Osteocyte (in vitro differentiated cells): ENCODE measurements around the gene ZC3H11A. TPM values are rescaled to one million over a fixed set of nuclear protein-coding genes. Genes with fewer than 3 reads are reported as not detected.

ENCODE experiments used
- DNase-seq: peaks from one replicate; pipeline ENCODE4 v3.0.0; 2021; ENCODE audit warnings: mixed read lengths; ENCODE audit not compliant: unreplicated experiment; ENCODE audit errors: extremely low spot score
- H3K27ac Mint-ChIP-seq: one replicate; pipeline ENCODE4 v1.8.0; 2021; ENCODE audit warnings: mild to moderate bottlenecking, mixed read lengths; ENCODE audit not compliant: unreplicated experiment
- H3K27me3 Mint-ChIP-seq: one replicate; pipeline ENCODE4 v1.8.0; 2021; ENCODE audit warnings: mixed read lengths; ENCODE audit not compliant: unreplicated experiment
- H3K36me3 Mint-ChIP-seq: one replicate; pipeline ENCODE4 v1.8.0; 2021; ENCODE audit warnings: mixed read lengths; ENCODE audit not compliant: unreplicated experiment
- H3K4me1 Mint-ChIP-seq: one replicate; pipeline ENCODE4 v1.8.0; 2021; ENCODE audit warnings: mixed read lengths; ENCODE audit not compliant: unreplicated experiment
- H3K4me3 Mint-ChIP-seq: one replicate; pipeline ENCODE4 v1.8.0; 2021; ENCODE audit warnings: mild to moderate bottlenecking, moderate library complexity, mixed read lengths; ENCODE audit not compliant: unreplicated experiment
- H3K9me3 Mint-ChIP-seq: one replicate; pipeline ENCODE4 v1.8.0; 2021; ENCODE audit warnings: mixed read lengths; ENCODE audit not compliant: unreplicated experiment
- CTCF ChIP-seq: fragments of 200-600 bp; sonication (generic); IDR thresholded peaks from 2 replicates; pipeline ENCODE4 v1.5.0; 2021; ENCODE audit warnings: antibody characterized with exemption, mild to moderate bottlenecking, moderate library complexity
- total RNA-seq: library from RNA; stranded (reverse); gene quantifications from 2 replicates; pipeline ENCODE4 v1.2.1, GENCODE V29; 2021

ZC3H11A gene
- total RNA-seq, 1 donor from 2014 or later, result 94.8 TPM

- H3K4me3 Mint-ChIP-seq, result no peak overlapping the region
- peaks cover 43% of the 10 kb centered on the region for H3K36me3 Mint-ChIP-seq
- no peaks in the 10 kb centered on the region for H3K9me3 Mint-ChIP-seq
- DNase-seq, result peak; percentile 17
- TF ChIP-seq CTCF, result no peak
- no peaks in the 10 kb centered on the region for H3K27me3 Mint-ChIP-seq
- no peak overlapping the region for H3K27ac Mint-ChIP-seq
- H3K4me1 Mint-ChIP-seq, result peaks cover 40% of the 10 kb centered on the region
Observed at GRCh38 chr1:203805689-203806088, 10.3 kb downstream of the ZC3H11A start.

- Mint-ChIP-seq H3K4me1 (peaks cover 32% of the 10 kb centered on the region), H3K27me3 (no peaks in the 10 kb centered on the region), H3K36me3 (peaks cover 47% of the 10 kb centered on the region), H3K27ac (peak overlapping the region; percentile 67), H3K9me3 (no peaks in the 10 kb centered on the region), H3K4me3 (no peak overlapping the region)
- no peak for DNase-seq
- no peak for TF ChIP-seq CTCF
Observed at GRCh38 chr1:203807196-203807595, 11.8 kb downstream of the ZC3H11A start.

GRCh38 chr1:203813581-203814341, 18.3 kb downstream of the ZC3H11A start:
- Mint-ChIP-seq H3K4me1 (peaks cover 4% of the 10 kb centered on the region), H3K27me3 (no peaks in the 10 kb centered on the region), H3K27ac (peak overlapping the region; percentile 37), H3K36me3 (peaks cover 44% of the 10 kb centered on the region), H3K4me3 (no peak overlapping the region), H3K9me3 (no peaks in the 10 kb centered on the region)
- TF ChIP-seq CTCF, result no peak
- DNase-seq, result no peak

GRCh38 chr1:203818399-203818798, 23.0 kb downstream of the ZC3H11A start:
- peaks cover 57% of the 10 kb centered on the region for H3K36me3 Mint-ChIP-seq
- TF ChIP-seq CTCF, result no peak
- H3K27ac Mint-ChIP-seq, result no peak overlapping the region
- no peaks in the 10 kb centered on the region for H3K9me3 Mint-ChIP-seq
- no peak for DNase-seq
- no peaks in the 10 kb centered on the region for H3K4me1 Mint-ChIP-seq
- H3K27me3 Mint-ChIP-seq, result no peaks in the 10 kb centered on the region
- H3K4me3 Mint-ChIP-seq, result no peak overlapping the region

- Mint-ChIP-seq H3K4me3 (no peak overlapping the region), H3K36me3 (peaks cover 51% of the 10 kb centered on the region), H3K9me3 (no peaks in the 10 kb centered on the region), H3K4me1 (no peaks in the 10 kb centered on the region), H3K27me3 (no peaks in the 10 kb centered on the region), H3K27ac (no peak overlapping the region)
- no peak for DNase-seq
- TF ChIP-seq CTCF, result no peak
Observed at GRCh38 chr1:203823306-203823705, 27.9 kb downstream of the ZC3H11A start.
